SK-N-SH treated with all-trans-retinoic acid at 6 μM for 48 hours (cell line): Measurements from ENCODE around the gene PHYH.

ENCODE experiments used
- ARNTL ChIP-seq: fragments of 450-650 bp; formaldehyde crosslinking; IDR thresholded peaks from 2 replicates; pipeline ENCODE4 v1.5.0; 2020; ENCODE audit warnings: low read depth, mild to moderate bottlenecking, moderate library complexity, borderline replicate concordance
- GLIS3 ChIP-seq: fragments of 250-450 bp; sonication (Bioruptor Pico); IDR thresholded peaks from 2 replicates; pipeline ENCODE4 v1.5.0; 2020; ENCODE audit warnings: mild to moderate bottlenecking, moderate library complexity
- ISL1 ChIP-seq: fragments of 250-450 bp; sonication (Bioruptor Pico); IDR thresholded peaks from 2 replicates; pipeline ENCODE4 v2.1.2; 2022; ENCODE audit warnings: mild to moderate bottlenecking, moderate library complexity
- PPARA ChIP-seq: fragments of 250-450 bp; sonication (Bioruptor Pico); IDR thresholded peaks from 2 replicates; pipeline ENCODE4 v1.5.0; 2020; ENCODE audit warnings: mild to moderate bottlenecking, borderline replicate concordance
- TCF4 ChIP-seq: fragments of 250-450 bp; sonication (Bioruptor Pico); IDR thresholded peaks from 2 replicates; pipeline ENCODE4 v1.8.0; 2021; ENCODE audit warnings: mild to moderate bottlenecking, moderate library complexity, borderline replicate concordance
- TF ChIP-seq, protein P1 (sequence below): fragments of 250-450 bp; sonication (Bioruptor Pico); IDR thresholded peaks from 2 replicates; pipeline ENCODE4 v1.5.1; 2020; ENCODE audit warnings: low read depth, mild to moderate bottlenecking, moderate library complexity
- TF ChIP-seq, protein P2 (sequence below): fragments of 250-450 bp; sonication (Bioruptor Pico); IDR thresholded peaks from 2 replicates; pipeline ENCODE4 v1.5.1; 2021; ENCODE audit warnings: mild to moderate bottlenecking, moderate library complexity

DNA sequence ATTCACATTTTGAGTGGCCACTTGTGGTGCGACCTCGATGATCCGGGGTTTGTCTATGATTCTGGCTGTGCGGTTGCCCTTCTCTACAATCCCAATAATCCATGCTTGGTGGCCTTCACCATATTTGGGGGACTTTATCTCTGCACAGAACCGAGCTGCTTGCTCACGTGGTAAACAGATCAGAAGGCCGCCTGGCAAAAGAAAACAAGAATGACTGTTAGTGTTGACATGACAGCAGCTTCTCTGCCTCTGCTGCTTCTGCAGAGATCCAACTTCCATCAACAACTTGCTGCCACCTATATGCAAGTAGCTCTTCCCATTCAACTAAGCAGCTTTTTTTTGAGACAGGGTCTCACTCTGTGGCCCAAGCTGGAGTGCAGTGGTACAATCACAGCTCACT, 19.3 kb upstream of the PHYH start:
- TF ChIP-seq, protein P1, sequence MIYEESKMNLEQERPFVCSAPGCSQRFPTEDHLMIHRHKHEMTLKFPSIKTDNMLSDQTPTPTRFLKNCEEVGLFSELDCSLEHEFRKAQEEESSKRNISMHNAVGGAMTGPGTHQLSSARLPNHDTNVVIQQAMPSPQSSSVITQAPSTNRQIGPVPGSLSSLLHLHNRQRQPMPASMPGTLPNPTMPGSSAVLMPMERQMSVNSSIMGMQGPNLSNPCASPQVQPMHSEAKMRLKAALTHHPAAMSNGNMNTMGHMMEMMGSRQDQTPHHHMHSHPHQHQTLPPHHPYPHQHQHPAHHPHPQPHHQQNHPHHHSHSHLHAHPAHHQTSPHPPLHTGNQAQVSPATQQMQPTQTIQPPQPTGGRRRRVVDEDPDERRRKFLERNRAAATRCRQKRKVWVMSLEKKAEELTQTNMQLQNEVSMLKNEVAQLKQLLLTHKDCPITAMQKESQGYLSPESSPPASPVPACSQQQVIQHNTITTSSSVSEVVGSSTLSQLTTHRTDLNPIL (CRISPR knock-in tag) = no peak
- TF ChIP-seq ARNTL (CRISPR knock-in tag) (no peak), PPARA (CRISPR knock-in tag) (no peak), ISL1 (CRISPR knock-in tag) (no peak), TCF4 (CRISPR knock-in tag) (no peak), GLIS3 (CRISPR knock-in tag) (no peak)
- TF ChIP-seq, protein P2, sequence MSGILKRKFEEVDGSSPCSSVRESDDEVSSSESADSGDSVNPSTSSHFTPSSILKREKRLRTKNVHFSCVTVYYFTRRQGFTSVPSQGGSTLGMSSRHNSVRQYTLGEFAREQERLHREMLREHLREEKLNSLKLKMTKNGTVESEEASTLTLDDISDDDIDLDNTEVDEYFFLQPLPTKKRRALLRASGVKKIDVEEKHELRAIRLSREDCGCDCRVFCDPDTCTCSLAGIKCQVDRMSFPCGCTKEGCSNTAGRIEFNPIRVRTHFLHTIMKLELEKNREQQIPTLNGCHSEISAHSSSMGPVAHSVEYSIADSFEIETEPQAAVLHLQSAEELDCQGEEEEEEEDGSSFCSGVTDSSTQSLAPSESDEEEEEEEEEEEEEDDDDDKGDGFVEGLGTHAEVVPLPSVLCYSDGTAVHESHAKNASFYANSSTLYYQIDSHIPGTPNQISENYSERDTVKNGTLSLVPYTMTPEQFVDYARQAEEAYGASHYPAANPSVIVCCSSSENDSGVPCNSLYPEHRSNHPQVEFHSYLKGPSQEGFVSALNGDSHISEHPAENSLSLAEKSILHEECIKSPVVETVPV = no peak
